Measurements from ENCODE around the gene METTL2B. TPM values are rescaled to one million over a fixed set of nuclear protein-coding genes. Genes with fewer than 3 reads are reported as not detected.
"Not testable (repeated sequence)": the region's sequence is repeated elsewhere in the genome, so short reads cannot be mapped to it uniquely, and the experiment has no call there.

Gene METTL2B
- total RNA-seq, 1 donor from 2014 or later: 23.3 TPM

GRCh38 chr7:128511692-128512091 is 35.1 kb downstream of the METTL2B start:
- DNase-seq (ENCODE audit: low spot score); ATAC-seq; intact Hi-C loops (cut with DNase I): not testable (repeated sequence)

GRCh38 chr7:128515232-128515631 is 38.7 kb downstream of the METTL2B start:
- DNase-seq (ENCODE audit: low spot score); intact Hi-C loops (cut with DNase I); ATAC-seq: not testable (repeated sequence)

- intact Hi-C loops (cut with DNase I); DNase-seq (ENCODE audit: low spot score); ATAC-seq: not testable (repeated sequence)
Observed at GRCh38 chr7:128517023-128517422, 40.5 kb downstream of the METTL2B start.

GRCh38 chr7:128523226-128523931 is 46.8 kb downstream of the METTL2B start:
- intact Hi-C loops (cut with DNase I): not testable (repeated sequence)
- DNase-seq (ENCODE audit: low spot score) (peak; percentile 87), ATAC-seq (peak; percentile 78)

- intact Hi-C loops (cut with DNase I); ATAC-seq; DNase-seq (ENCODE audit: low spot score): not testable (repeated sequence)
Observed at GRCh38 chr7:128523932-128524524, 47.5 kb downstream of the METTL2B start.

GRCh38 chr7:128525584-128525983 is 49.0 kb downstream of the METTL2B start:
- ATAC-seq; DNase-seq (ENCODE audit: low spot score); intact Hi-C loops (cut with DNase I): not testable (repeated sequence)

GRCh38 chr7:128526062-128526466 is 49.5 kb downstream of the METTL2B start:
- ATAC-seq; intact Hi-C loops (cut with DNase I); DNase-seq (ENCODE audit: low spot score): not testable (repeated sequence)

- DNase-seq (ENCODE audit: low spot score); ATAC-seq; intact Hi-C loops (cut with DNase I): not testable (repeated sequence)
Observed at GRCh38 chr7:128529191-128529590, 52.6 kb downstream of the METTL2B start.

GRCh38 chr7:128530121-128530854 is 53.7 kb downstream of the METTL2B start:
- ATAC-seq: peak; percentile 1
- DNase-seq (ENCODE audit: low spot score); intact Hi-C loops (cut with DNase I): not testable (repeated sequence)

- intact Hi-C loops (cut with DNase I): no loop called here
- DNase-seq (ENCODE audit: low spot score): no peak
- ATAC-seq: no peak
Observed at GRCh38 chr7:128530855-128531104, 54.2 kb downstream of the METTL2B start.

- peak; percentile 89 for DNase-seq (ENCODE audit: low spot score)
- intact Hi-C loops (cut with DNase I): not testable (repeated sequence)
- peak; percentile 96 for ATAC-seq
Observed at GRCh38 chr7:128531105-128531954, 54.8 kb downstream of the METTL2B start.

GRCh38 chr7:128531955-128532478 is 55.5 kb downstream of the METTL2B start:
- ATAC-seq (peak; percentile 27), DNase-seq (ENCODE audit: low spot score) (peak; percentile 67)
- intact Hi-C loops (cut with DNase I): not testable (repeated sequence)

- intact Hi-C loops (cut with DNase I); DNase-seq (ENCODE audit: low spot score); ATAC-seq: not testable (repeated sequence)
Observed at GRCh38 chr7:128532956-128533355, 56.4 kb downstream of the METTL2B start.

GRCh38 chr7:128537410-128537809 is 60.9 kb downstream of the METTL2B start:
- peak; percentile 78 for ATAC-seq
- intact Hi-C loops (cut with DNase I); DNase-seq (ENCODE audit: low spot score): not testable (repeated sequence)

- ATAC-seq; intact Hi-C loops (cut with DNase I); DNase-seq (ENCODE audit: low spot score): not testable (repeated sequence)
Observed at GRCh38 chr7:128542530-128542929, 66.0 kb downstream of the METTL2B start.

- intact Hi-C loops (cut with DNase I); ATAC-seq; DNase-seq (ENCODE audit: low spot score): not testable (repeated sequence)
Observed at GRCh38 chr7:128543300-128543699, 66.8 kb downstream of the METTL2B start.

- DNase-seq (ENCODE audit: low spot score); intact Hi-C loops (cut with DNase I); ATAC-seq: not testable (repeated sequence)
Observed at GRCh38 chr7:128546319-128546851, 69.8 kb downstream of the METTL2B start.

GRCh38 chr7:128550920-128551319 is 74.4 kb downstream of the METTL2B start:
- ATAC-seq (no peak), DNase-seq (ENCODE audit: low spot score) (no peak)
- intact Hi-C loops (cut with DNase I): no loop called here

Data from sciatic nerve (tissue), 2 donors.